Activated T-cell treated with anti-CD3 and anti-CD28 coated beads, Interleukin-2, amount 50 U/mL, for 4 hours (primary cell): ENCODE results near the gene AMER1. TPM values are rescaled to one million over a fixed set of nuclear protein-coding genes. Genes with fewer than 3 reads are reported as not detected.

ENCODE experiments used
- ATAC-seq, 2 donors: fragments of 200-7000 bp; cut with Tn5 transposase; one replicate each; pipeline ENCODE4 v1.10.0; 2021
- DNase-seq: peaks from one replicate; pipeline ENCODE4 v3.0.0-alpha.2; 2020
- H3K27me3 Mint-ChIP-seq: one replicate; pipeline ENCODE4 v1.8.0; 2021; ENCODE audit warnings: low read depth, mixed read lengths
- H3K36me3 Mint-ChIP-seq: one replicate; pipeline ENCODE4 v1.8.0; 2022; ENCODE audit warnings: mixed read lengths; ENCODE audit not compliant: insufficient read depth
- H3K4me1 Mint-ChIP-seq: one replicate; pipeline ENCODE4 v1.8.0; 2021; ENCODE audit warnings: low read depth, mixed read lengths
- H3K4me3 Mint-ChIP-seq: one replicate; pipeline ENCODE4 v1.8.0; 2021; ENCODE audit warnings: mild to moderate bottlenecking, moderate library complexity, mixed read lengths
- H3K9me3 Mint-ChIP-seq: one replicate; pipeline ENCODE4 v1.8.0; 2021; ENCODE audit warnings: mixed read lengths
- total RNA-seq, 3 donors: library from RNA; stranded (reverse); gene quantifications; one replicate each; pipeline ENCODE4 v1.2.1, GENCODE V29; 2021

AMER1 gene
- total RNA-seq, 3 donors from 2014 or later = 3.6 to 4.4 (median 3.8) TPM

DNA sequence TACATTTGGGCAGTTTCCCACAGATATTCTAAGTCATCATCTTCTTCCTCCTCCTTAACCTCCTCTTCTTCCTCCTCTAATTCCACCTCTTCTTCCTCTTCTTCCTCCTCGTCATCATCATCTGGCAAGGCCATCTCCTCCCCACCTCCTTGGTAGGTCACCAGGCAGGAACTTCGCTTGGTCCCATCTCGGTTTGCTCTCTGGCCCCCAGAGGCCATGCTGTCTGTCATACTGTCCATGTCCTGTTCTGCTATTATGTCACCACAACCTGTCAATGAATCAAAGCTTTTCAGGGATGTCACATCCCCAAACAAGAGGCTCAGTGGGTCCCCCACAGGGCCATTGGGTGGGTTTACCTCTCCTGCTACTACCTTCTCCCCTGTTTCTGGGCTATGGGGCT is 13.5 kb downstream of the AMER1 start:
- ATAC-seq (no peak), DNase-seq (no peak)
- Mint-ChIP-seq H3K27me3 (no peaks in the 10 kb centered on the region), H3K36me3 (peaks cover 8% of the 10 kb centered on the region), H3K4me1 (no peaks in the 10 kb centered on the region), H3K4me3 (no peak overlapping the region), H3K9me3 (no peaks in the 10 kb centered on the region)

DNA sequence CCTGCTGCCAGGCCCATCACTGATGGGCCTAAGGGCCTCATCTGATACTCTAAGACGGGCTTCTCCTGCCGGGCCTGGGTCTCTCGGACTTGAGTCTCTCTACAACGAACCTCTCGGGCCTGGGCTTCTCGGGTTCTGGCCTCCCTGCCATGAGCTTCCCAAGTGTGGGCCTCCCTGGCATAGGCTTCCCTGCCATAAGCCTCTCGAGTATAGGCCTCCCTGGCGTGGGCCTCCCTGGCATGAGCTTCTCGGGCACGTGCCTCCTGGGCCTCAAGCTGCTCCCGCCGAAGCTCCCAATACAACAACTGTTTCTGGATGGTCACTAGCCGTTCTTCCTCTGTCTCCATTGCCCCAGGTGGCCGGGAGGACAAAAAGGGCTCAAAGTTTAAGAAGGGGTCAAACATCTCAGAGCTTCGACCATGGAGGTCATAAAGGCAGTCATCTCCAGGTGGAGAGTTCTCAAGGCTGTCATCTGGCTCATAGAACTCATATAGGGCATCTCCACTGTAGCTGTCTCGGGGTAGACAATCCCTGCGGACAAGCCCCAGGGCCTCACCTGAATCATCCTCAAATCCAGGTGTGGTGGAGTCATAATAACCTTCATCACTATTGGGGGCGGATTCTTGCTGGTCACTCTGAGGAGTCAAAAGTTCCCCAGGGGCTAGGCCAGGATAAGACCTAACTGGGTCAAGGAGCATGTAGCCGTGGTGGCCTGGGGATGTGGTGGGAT is 14.1 kb downstream of the AMER1 start:
- Mint-ChIP-seq H3K36me3 (peaks cover 8% of the 10 kb centered on the region), H3K4me3 (no peak overlapping the region), H3K9me3 (no peaks in the 10 kb centered on the region), H3K27me3 (no peaks in the 10 kb centered on the region), H3K4me1 (no peaks in the 10 kb centered on the region)
- DNase-seq = no peak
- no peak for ATAC-seq

DNA sequence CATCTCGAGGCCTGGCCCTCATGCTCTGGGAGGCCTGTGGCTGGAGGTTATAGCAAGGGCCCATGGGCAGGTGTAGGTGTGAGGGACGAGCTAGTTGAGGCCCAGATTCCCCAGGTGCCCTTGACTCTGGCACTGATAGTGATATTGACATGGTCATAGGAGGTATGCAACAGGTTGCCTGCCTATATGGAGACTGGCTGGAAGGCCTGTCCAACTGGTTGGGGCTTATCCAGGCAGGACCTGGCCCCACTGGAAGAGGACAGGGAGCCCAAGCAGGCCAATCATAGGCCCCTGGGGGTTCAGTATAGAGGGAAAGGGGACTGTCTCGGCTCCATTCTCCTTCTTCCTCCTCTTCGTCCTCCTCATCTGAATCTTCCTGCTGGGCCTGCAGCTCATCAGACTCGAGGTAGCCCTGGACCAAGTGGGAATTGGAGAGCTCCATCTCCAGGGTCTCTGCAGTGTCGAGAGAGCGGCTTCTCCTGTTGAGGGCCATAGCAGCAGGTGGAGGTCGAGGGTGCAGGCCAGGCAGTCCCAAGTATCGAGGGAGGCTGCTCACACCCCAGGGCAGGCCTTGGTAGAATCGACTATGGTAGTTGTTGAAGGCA is 15.3 kb downstream of the AMER1 start:
- H3K4me1 Mint-ChIP-seq = no peaks in the 10 kb centered on the region
- H3K9me3 Mint-ChIP-seq = no peaks in the 10 kb centered on the region
- no peaks in the 10 kb centered on the region for H3K27me3 Mint-ChIP-seq
- H3K36me3 Mint-ChIP-seq = peaks cover 8% of the 10 kb centered on the region
- H3K4me3 Mint-ChIP-seq = no peak overlapping the region
- ATAC-seq (no peak), DNase-seq (no peak)

DNA sequence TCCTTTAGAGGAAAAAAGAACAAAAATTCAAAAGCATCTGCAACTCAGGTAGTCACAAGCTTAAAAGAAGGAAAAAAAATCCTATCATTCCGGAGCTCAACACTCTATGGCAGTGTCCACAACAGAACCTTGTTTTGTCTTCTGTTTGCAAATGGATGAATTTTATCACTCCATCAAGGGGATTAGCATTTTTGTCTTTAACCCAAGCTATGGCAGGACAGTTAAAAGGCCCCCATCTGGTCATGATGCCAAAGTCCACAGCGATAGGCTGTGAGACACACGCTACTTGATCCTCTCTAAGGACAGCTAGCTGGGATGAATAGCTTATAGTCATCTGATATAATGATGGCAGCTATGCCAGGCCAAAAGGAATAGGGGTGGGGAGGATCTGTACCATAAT is 16.6 kb downstream of the AMER1 start:
- DNase-seq (no peak), ATAC-seq (no peak)
- Mint-ChIP-seq H3K4me3 (no peak overlapping the region), H3K9me3 (no peaks in the 10 kb centered on the region), H3K4me1 (no peaks in the 10 kb centered on the region), H3K36me3 (peaks cover 8% of the 10 kb centered on the region), H3K27me3 (no peaks in the 10 kb centered on the region)

DNA sequence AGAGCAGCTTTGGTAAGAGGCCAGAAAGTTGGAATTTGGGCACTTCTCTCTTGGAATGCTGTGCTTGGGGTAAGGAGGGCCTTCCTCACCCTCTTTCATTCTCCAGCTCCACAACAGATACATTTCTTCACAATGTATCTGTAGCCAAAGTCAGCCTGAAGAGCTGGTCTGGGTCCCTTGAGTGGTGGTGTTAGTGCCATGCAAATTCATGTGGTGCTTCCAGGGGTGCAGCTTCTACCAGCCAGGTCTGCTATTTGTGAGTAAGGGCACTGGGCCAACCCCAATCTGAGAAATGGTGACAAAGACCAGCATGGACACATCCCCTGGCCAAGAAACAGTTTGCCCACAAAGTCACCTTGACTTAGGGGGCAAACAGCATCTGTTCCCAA is 17.8 kb downstream of the AMER1 start:
- DNase-seq = no peak
- Mint-ChIP-seq H3K9me3 (no peaks in the 10 kb centered on the region), H3K4me1 (no peaks in the 10 kb centered on the region), H3K36me3 (peaks cover 8% of the 10 kb centered on the region), H3K4me3 (no peak overlapping the region), H3K27me3 (no peaks in the 10 kb centered on the region)
- ATAC-seq = no peak

DNA sequence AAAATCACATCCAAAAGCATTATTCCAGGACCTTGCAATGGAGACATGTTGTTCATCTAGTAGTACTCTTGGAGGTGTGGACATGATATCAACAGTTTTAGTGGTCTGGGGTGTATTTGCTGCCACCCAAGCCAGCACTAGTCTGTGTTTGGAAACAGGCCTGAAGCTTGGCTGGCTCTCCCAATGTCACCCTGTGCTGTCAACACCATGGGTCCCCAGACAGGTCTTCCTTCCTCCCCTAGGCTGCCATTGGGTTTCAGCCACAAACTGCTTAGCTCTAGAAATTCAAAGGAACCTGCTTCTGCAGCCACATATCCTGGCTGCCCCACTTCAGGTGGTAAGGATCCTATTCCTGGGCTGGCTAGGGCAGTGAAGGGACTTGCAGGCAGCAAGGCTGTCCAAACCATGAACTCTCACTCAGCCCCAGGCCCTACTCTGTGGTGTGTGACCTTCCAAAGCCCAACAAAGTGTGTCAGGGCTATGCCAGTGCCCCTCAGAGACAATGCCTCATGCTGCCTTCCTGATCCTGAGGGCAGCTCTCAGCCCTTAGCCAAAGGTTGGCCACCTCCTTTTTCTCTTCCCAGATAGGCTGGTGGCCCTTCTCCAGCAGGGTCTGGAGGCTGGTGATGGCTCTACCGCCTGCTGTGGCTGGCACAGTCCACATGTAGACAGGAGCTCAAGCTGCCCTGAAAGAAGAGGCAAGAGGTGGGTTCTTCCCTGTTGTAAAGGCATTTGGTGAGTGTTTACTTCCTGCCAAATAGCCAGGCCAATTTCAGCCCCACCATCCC is 18.3 kb downstream of the AMER1 start:
- no peak for ATAC-seq
- DNase-seq = no peak
- H3K9me3 Mint-ChIP-seq = no peaks in the 10 kb centered on the region

DNA sequence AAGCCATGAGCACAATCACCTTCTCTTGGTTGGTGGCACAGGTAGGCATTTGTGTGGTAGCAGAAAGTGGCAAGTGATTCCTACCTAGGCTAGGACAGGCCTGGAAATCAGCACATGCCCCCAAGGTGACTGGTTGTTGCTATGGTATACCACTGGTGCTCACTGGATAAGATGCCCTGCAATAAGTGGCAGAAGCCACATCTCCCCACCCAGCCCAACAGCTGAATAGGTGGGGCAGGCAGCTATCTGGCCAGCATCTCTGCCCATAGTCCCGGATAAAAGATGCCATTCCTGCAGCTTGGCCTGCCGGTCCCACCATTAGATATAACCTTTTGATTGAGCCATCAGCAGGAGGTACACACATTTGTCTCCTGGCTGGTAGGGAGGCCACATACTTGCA is 21.1 kb downstream of the AMER1 start:
- no peak overlapping the region for H3K4me3 Mint-ChIP-seq
- DNase-seq = no peak
- H3K36me3 Mint-ChIP-seq = no peaks in the 10 kb centered on the region
- H3K9me3 Mint-ChIP-seq = no peaks in the 10 kb centered on the region
- ATAC-seq = no peak
- H3K4me1 Mint-ChIP-seq = no peaks in the 10 kb centered on the region
- no peaks in the 10 kb centered on the region for H3K27me3 Mint-ChIP-seq

More for the DNA sequence above, 18.3 kb downstream of the AMER1 start:
- Mint-ChIP-seq H3K4me1 (no peaks in the 10 kb centered on the region), H3K27me3 (no peaks in the 10 kb centered on the region), H3K4me3 (no peak overlapping the region), H3K36me3 (peaks cover 8% of the 10 kb centered on the region)

DNA sequence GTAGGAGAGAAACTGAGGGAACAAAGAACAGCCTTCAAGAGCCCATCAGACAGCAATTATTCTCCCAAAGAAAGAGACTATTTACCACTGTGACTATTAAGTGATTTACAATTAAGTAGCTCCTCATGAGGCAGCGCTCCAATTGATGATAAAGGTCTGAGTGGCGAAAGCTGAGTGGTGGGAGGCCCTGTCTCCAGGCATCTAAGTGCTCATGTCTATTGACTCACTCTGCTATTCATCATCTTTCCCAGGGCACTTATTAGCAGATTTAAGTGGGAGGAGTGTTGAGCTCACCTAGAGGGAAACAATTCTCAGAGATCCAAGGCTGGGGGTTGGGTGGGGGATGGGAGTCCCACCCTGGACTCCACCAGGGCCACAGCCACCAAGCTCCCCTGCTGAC is 23.3 kb downstream of the AMER1 start:
- DNase-seq (no peak), ATAC-seq (no peak)
- no peaks in the 10 kb centered on the region for H3K27me3 Mint-ChIP-seq
- no peaks in the 10 kb centered on the region for H3K36me3 Mint-ChIP-seq
- H3K4me1 Mint-ChIP-seq = no peaks in the 10 kb centered on the region
- H3K4me3 Mint-ChIP-seq = no peak overlapping the region
- H3K9me3 Mint-ChIP-seq = no peaks in the 10 kb centered on the region

DNA sequence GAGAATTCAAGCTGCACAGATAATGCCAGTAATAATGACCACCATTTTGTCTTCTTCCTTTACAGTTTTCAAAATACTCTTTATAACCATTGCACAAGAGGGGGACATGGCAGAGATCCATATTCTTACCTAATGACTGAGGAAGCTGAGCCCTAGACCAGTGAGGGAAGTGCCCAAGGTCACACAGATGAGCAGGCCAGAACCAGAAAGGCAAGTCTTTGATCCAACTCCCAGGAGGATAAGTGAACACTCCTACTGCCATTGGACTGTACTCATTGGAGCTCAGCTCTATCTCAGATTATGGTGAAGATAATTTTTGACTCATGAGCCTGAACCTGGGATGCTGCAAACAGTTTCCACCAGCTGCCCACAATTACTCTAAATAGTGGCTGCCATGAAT is 28.6 kb downstream of the AMER1 start:
- Mint-ChIP-seq H3K36me3 (no peaks in the 10 kb centered on the region), H3K4me1 (no peaks in the 10 kb centered on the region)

DNA sequence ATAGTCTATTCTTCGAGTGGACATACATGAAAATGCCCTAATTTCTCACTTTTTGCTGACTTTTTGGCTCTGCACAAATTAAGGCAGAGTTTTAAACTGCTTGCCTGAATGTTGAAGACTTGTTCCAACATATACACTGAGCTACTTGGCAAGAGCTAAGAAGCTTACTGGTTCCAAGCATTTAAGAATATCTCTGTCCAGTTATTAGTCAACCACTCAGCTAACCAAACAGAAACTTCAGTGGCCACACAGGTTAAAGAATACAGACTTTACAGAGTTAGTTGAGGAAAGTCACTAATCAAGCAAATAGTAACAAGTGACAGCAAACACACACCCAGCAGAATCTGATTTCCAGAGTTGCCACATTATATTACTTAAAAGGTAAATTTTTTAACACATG is 35.5 kb downstream of the AMER1 start:
- Mint-ChIP-seq H3K9me3 (no peaks in the 10 kb centered on the region), H3K36me3 (no peaks in the 10 kb centered on the region), H3K4me1 (no peaks in the 10 kb centered on the region), H3K4me3 (no peak overlapping the region), H3K27me3 (no peaks in the 10 kb centered on the region)
- DNase-seq = no peak
- ATAC-seq = no peak

More for the DNA sequence above, 28.6 kb downstream of the AMER1 start:
- DNase-seq (no peak), ATAC-seq (no peak)
- Mint-ChIP-seq H3K27me3 (no peaks in the 10 kb centered on the region), H3K4me3 (no peak overlapping the region), H3K9me3 (no peaks in the 10 kb centered on the region)

DNA sequence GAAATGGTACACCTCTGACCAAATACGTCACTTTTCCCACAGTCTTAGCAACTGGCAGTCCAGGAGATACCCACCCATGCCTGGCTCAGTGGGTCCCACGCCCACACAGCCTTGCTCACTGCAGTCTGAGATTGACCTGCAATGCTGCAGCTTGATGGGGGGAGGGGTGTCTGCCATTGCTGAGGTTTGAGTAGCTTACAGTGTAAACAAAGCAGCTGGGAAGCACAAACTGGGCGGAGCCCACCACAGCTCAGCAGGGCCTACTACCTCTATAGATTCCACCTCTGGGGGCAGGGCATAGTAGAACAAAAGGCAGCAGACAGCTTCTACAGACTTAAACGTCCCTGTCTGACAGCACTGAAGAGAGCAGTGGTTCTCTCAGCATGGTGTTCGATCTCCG is 52.7 kb downstream of the AMER1 start:
- no peak overlapping the region for H3K4me3 Mint-ChIP-seq

DNA sequence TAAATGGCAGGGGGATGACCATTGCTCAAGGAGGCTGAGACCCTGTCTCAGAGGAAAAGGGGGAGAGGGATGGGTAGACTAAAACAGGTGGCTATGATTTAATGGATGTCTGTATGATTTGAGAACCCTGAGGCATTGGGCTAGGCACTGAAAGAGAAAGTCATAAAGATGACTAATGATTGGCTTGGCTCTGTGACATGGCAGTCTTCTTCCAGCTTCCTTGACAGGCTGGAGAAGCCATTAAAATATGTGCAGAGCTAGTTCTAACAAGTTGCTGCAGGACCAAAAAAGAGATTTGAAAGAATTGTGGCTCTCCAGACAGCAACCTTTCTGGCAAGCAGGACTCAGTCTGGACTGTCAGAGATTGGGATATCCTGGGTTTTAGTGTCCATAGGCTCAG is 53.6 kb downstream of the AMER1 start:
- H3K27me3 Mint-ChIP-seq = no peaks in the 10 kb centered on the region
- peaks cover 15% of the 10 kb centered on the region for H3K9me3 Mint-ChIP-seq
- no peak overlapping the region for H3K4me3 Mint-ChIP-seq
- H3K36me3 Mint-ChIP-seq = no peaks in the 10 kb centered on the region
- ATAC-seq (no peak), DNase-seq (no peak)
- H3K4me1 Mint-ChIP-seq = no peaks in the 10 kb centered on the region

More for the DNA sequence above, 52.7 kb downstream of the AMER1 start:
- DNase-seq (no peak), ATAC-seq (no peak)
- Mint-ChIP-seq H3K27me3 (no peaks in the 10 kb centered on the region), H3K9me3 (peaks cover 12% of the 10 kb centered on the region), H3K4me1 (no peaks in the 10 kb centered on the region), H3K36me3 (no peaks in the 10 kb centered on the region)

DNA sequence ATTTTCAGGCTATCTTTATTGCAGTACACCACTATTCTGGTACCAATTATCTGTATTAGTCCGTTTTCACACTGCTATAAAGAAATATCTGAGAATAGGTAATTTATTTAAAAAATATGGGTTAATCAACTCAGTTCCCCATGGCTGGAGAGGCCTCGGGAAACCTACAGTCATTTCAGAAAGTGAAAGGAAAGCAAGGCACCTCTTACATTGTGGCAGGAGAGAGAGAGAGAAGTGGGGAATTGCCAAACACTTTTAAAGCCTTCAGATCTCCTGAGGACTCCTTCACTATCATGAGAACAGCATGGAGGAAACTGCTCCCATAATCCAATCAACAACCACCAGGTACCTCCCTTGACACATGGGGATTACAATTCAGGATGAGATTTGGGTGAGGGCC is 54.7 kb downstream of the AMER1 start:
- Mint-ChIP-seq H3K4me3 (no peak overlapping the region), H3K4me1 (no peaks in the 10 kb centered on the region), H3K9me3 (peaks cover 15% of the 10 kb centered on the region), H3K27me3 (no peaks in the 10 kb centered on the region), H3K36me3 (no peaks in the 10 kb centered on the region)
- ATAC-seq (no peak), DNase-seq (no peak)
